SHP77 (cell line): ENCODE results near the gene TNFAIP8.

Experiments used
- DNase-seq, 2 experiments: peaks; one replicate each; lab custom pipeline; 2025; lab: John Stamatoyannopoulos, UW

TNFAIP8 gene

GRCh38 chr5:119347991-119348390 lies 7.8 kb upstream of the TNFAIP8 start:
- no peak for DNase-seq

DNA sequence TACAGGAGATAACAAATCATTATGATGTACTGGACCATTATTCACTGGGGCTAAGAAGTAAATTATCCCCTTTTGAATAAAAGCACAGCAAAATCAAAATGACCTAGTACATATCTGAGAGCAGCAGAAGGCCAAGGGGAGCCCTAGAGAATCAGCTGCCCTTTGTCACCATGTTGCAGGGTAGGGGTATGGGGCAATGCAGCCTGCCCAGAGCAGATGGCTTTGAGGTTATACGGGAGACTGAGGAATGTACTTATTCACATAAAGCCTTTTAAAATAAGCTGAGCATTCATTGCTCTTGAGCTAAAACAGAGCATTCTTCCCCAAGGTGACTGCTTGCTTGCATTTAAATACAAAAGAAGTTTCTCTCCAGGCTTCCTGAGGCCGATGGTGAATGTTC lies 2.6 kb upstream of the TNFAIP8 start:
- DNase-seq = no peak

DNA sequence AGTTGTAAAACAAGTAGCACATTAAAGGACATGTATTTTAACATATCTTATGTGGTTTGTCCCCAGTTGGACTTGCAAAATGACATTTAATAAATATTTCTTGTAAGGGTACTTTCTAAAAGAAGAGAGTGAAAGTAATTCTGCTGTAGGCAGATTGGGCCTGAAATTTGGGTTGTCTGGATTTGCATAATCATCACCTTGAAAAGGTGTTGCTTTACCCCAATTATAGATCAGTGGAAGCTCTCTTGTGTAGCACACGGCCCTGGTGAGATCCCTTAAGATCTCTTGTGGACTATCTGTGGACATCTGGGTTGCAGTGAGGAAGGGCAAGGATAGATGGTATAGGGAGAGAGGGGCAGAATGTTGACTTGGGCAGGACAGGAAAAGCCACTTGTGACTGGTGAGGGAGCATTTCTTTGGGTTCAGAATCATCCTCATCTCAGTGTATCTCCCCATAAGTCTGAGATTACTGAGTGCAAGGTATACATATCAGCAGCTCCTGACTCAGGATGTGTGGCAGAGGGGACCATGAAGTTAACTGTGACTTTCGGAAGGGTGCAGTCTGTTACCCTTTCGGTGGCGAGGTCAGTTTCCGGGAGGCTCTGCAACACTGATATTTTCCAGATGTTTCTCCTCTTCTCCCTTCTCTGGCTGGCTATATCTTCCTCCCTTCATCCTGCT lies 2.0 kb upstream of the TNFAIP8 start:
- DNase-seq = no peak

- DNase-seq = no peak
Measured at GRCh38 chr5:119354537-119355243, 1.1 kb upstream of the TNFAIP8 start.

DNA sequence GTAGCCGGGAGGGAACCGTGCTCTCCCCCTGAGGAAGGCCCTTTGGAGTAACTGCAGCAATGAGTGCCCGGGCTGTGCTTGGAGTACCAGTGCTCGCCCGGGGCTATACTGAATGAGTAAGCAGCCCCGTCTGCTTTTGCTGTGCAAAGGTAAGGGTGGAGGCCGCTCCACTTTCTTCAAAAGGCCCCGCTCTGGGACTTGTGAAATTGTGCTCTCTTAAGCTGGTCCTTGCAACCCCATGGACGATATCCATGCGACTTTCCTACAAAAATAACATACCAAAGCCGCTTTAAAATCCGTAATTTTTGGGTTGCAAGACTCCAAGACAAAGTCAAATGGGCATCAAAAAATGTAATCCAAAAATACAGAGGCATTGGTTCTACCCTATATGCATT lies 578 bp upstream of the TNFAIP8 start:
- no peak for DNase-seq

- no peak for DNase-seq
Measured at GRCh38 chr5:119356612-119357188, 881 bp downstream of the TNFAIP8 start.

- no peak for DNase-seq
Measured at GRCh38 chr5:119357270-119357669, 1.5 kb downstream of the TNFAIP8 start.

- DNase-seq = no peak
Measured at GRCh38 chr5:119357808-119358529, 2.1 kb downstream of the TNFAIP8 start.

- no peak for DNase-seq
Measured at GRCh38 chr5:119358530-119358900, 2.7 kb downstream of the TNFAIP8 start.

- DNase-seq = no peak
Measured at GRCh38 chr5:119358901-119359603, 3.2 kb downstream of the TNFAIP8 start.

DNA sequence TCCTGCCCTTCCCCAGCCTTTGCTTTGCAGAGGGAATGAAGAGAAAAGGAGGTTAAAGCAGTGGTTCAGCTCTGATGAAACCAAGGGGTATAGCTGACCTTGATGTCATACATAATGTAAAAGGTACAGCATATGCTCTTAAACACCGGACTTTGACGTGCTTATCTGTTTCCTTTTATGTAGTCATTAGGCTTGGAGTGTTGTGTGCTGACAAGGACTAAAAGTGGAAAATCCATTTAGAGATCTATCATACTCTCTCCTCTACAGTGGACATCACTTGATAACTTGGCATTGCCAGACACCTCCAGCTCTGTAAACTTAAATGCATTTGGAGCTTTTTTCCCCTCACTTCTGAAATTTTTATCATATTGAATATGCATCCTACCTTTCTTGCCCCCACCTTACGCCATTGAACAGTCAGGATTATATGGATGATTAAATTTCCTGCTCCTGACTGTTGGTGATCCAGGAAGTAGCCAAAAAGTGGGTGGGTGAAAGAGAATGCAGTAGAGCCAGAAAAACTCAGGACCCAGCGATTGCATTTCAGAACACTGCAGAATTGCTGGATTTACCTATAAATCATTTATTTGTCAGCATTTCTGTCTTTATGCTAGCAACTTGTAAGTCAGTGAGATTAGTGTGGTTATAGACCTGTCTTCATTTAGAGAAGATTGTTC lies 4.1 kb downstream of the TNFAIP8 start:
- no peak for DNase-seq

- DNase-seq = no peak
Measured at GRCh38 chr5:119360905-119361593, 5.2 kb downstream of the TNFAIP8 start.

- DNase-seq = no peak
Measured at GRCh38 chr5:119361594-119362125, 5.8 kb downstream of the TNFAIP8 start.

GRCh38 chr5:119362714-119363113 lies 6.9 kb downstream of the TNFAIP8 start:
- DNase-seq = no peak

DNA sequence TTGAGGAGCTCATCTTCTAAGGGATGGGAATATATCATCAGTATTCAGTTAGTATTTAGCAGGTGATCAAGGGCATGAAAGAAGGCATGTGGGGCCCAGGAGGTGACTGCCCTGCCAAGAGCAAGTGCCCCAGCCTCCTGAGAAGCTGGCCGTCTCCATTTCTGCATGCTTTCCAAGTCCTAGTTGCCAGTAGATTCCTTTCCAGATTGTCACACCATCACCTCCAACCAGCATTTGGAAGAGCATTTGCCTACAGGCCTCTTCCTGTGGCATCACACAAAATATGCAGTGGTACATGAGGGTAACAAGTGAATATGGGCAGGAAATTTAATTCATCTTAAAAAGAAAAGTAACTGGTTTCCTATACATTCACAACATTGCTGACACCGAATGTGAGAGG lies 7.5 kb downstream of the TNFAIP8 start:
- DNase-seq = no peak

GRCh38 chr5:119363936-119364335 lies 8.1 kb downstream of the TNFAIP8 start:
- DNase-seq = no peak

DNA sequence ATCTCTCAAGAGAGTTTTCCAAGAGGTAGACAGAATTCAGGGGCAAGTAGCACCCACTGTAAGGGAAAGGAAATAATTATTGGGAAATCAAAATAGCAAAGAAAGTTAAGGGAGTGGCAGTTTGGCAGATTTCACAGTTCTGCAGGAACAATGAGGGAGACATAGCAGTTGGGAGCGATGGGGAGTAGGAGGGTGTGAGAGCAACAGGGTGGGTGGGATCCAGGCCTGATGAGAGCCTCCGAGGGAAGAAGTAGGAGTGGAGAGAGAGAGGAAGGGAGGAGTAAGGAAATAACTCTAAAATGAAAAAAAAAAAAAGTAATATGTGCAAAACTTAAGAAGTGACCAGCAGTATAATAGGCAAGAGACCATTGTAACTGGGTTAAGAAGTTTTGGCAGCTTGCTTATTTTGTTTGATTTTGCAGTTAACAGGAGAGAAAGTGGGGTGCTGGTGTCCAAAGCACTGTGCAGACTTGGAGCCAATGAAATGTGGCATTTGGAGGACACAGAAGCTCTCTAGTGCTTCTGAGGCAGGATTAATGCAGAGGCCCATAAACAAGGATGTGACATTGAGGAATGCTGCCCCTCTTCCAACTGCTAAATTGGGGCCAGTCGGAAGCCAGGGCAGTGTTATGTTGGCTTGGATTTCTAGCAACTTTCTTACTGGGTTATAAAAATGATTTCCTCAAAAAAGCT lies 10.2 kb downstream of the TNFAIP8 start:
- no peak for DNase-seq

GRCh38 chr5:119366540-119366881 lies 10.7 kb downstream of the TNFAIP8 start:
- no peak for DNase-seq

DNA sequence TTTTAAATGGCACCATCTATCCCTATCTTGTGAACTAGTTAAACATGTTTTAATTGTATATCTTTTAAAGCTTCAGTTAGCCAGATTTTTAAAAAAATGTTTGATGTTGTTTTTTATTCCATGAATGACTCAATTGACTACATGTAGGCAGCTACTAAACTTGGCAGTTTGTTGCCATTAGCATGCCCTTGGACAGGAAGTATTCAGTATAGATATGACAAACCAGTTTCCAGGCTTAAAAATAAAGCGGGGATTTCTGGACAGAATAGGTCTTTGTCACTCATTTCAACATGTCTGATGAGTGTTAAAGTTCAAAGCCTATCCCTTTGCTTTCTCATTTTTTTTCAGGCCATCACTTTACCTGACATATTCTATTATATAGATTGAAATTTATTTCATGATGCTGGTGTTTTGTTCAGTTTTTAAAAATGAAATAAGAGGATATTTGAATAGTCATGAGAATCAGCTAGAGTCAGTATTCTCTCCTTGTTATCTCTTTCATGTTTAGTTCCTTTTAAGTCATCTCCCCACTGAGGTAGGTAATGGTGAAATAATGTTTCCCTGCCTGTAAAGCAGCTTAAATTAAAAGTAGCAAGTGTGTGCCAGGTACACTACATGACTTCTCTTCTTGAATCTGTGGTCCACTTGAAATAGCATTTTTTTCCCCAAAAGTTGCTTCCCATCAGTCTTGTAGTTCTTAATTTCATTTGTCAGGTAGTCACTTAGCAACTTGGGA lies 11.9 kb downstream of the TNFAIP8 start:
- DNase-seq = no peak

DNA sequence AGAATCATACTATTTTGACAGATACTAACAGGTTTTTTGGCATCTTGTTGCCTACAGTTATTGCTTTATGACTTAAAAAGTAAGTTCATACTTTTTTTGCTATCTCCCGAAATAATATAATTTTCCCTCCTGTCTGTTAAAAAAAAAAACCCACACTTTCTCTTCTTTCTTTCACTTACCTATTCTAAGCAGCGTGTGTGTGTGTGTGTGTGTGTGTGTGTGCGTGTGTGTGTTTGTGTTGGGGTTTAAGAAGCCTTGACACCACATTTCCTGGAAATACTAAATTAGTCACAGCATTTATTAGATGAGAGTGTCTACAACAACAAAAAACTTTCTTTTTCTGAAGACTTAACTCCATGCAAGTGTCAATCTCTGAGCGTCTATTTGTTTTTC lies 12.4 kb downstream of the TNFAIP8 start:
- no peak for DNase-seq
